Kidney tubule cell (primary cell): ENCODE data around the gene RASGRP3.
A peak's percentile ranks its signal among the peaks of the same experiment; 100 is the strongest.
"Not testable (repeated sequence)": the region's sequence is repeated elsewhere in the genome, so short reads cannot be mapped to it uniquely, and the experiment has no call there.

Experiments
- DNase-seq: peaks from one replicate; pipeline ENCODE4 v3.0.0-alpha.2; 2018; ENCODE audit warnings: low spot score

The RASGRP3 gene

GRCh38 chr2:33476131-33476792 is at the start of gene RASGRP3:
Gene RASGRP3, plus strand, starts transcription at chr2:33476649. Its CDS starts 38,488 bp downstream, at chr2:33515137.
- DNase-seq: peak; percentile 88

- peak; percentile 83 for DNase-seq
These were observed 49.7 kb upstream of the RASGRP3 start for GRCh38 chr2:33426666-33427231.

GRCh38 chr2:33430077-33430476 is 46.4 kb upstream of the RASGRP3 start:
- no peak for DNase-seq

- DNase-seq: no peak
These were observed 45.6 kb upstream of the RASGRP3 start for GRCh38 chr2:33430856-33431255.

GRCh38 chr2:33432871-33433270 is 43.6 kb upstream of the RASGRP3 start:
- DNase-seq: no peak

- no peak for DNase-seq
These were observed 42.9 kb upstream of the RASGRP3 start for GRCh38 chr2:33433279-33434235.

GRCh38 chr2:33435518-33435917 is 40.9 kb upstream of the RASGRP3 start:
- DNase-seq: no peak

- no peak for DNase-seq
These were observed 40.4 kb upstream of the RASGRP3 start for GRCh38 chr2:33436083-33436482.

- peak; percentile 61 for DNase-seq
These were observed 39.2 kb upstream of the RASGRP3 start for GRCh38 chr2:33437297-33437696.

GRCh38 chr2:33437815-33438214 is 38.6 kb upstream of the RASGRP3 start:
- no peak for DNase-seq

- DNase-seq: peak; percentile 64
These were observed 35.1 kb upstream of the RASGRP3 start for GRCh38 chr2:33441235-33441810.

- DNase-seq: not testable (repeated sequence)
These were observed 34.4 kb upstream of the RASGRP3 start for GRCh38 chr2:33442052-33442451.

- no peak for DNase-seq
These were observed 33.8 kb upstream of the RASGRP3 start for GRCh38 chr2:33442528-33443079.

- no peak for DNase-seq
These were observed 33.1 kb upstream of the RASGRP3 start for GRCh38 chr2:33443274-33443829.

- no peak for DNase-seq
These were observed 31.5 kb upstream of the RASGRP3 start for GRCh38 chr2:33444967-33445366.

- no peak for DNase-seq
These were observed 28.1 kb upstream of the RASGRP3 start for GRCh38 chr2:33448220-33448899.

GRCh38 chr2:33451214-33451613 is 25.2 kb upstream of the RASGRP3 start:
- DNase-seq: no peak

- DNase-seq: no peak
These were observed 24.6 kb upstream of the RASGRP3 start for GRCh38 chr2:33451825-33452224.

- DNase-seq: no peak
These were observed 23.9 kb upstream of the RASGRP3 start for GRCh38 chr2:33452545-33452944.

GRCh38 chr2:33453905-33454479 is 22.5 kb upstream of the RASGRP3 start:
- DNase-seq: no peak
